ENCODE data around the gene SCUBE1.

DNA sequence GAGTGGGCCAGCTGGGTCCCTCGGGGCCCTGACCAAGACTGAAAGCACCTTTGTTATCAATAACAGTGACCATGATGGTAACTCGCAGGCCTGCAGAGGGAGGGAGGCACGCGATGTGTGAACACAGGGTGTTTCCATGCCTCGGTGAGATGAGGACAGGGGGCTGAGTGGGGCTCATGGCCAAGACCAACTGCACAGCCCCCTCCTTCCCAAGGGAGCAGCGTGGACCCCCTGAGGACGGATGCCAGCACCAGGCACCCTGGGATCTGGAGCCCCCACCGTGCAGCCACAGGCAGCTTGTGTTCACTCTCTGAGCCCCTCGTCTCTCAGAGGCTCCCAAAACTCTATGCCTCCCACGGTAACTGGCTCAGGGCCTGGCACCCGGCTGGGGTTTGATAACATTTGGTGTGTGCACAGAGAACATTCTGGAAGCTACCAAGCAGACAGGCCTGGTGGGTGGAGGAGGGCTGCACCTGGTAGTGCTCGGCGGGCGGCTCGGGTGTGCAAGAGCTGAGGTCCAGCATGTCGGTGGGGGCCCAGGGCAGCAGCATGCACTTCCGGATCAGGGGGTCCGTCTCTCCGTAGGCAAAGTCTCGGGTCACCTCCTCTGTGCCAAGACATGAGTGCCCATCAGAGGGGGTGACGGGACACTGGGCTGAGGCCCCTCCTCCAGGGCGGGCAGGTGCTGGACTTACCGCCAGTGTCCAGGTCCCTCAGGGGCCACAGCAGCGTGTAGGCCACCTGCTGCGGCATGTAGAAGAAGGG, 163.8 kb downstream of the SCUBE1 start:
- TF ChIP-seq, protein P1, sequence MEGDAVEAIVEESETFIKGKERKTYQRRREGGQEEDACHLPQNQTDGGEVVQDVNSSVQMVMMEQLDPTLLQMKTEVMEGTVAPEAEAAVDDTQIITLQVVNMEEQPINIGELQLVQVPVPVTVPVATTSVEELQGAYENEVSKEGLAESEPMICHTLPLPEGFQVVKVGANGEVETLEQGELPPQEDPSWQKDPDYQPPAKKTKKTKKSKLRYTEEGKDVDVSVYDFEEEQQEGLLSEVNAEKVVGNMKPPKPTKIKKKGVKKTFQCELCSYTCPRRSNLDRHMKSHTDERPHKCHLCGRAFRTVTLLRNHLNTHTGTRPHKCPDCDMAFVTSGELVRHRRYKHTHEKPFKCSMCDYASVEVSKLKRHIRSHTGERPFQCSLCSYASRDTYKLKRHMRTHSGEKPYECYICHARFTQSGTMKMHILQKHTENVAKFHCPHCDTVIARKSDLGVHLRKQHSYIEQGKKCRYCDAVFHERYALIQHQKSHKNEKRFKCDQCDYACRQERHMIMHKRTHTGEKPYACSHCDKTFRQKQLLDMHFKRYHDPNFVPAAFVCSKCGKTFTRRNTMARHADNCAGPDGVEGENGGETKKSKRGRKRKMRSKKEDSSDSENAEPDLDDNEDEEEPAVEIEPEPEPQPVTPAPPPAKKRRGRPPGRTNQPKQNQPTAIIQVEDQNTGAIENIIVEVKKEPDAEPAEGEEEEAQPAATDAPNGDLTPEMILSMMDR (conservative IDR thresholded peaks at IDR 0.05; ENCODE audit: low read depth in 2 of 2): no peak
- no peak for TF ChIP-seq JUNB (IDR thresholded peaks at IDR 0.05; ENCODE audit: unreplicated experiment)
- TF ChIP-seq EZH2 (IDR thresholded peaks at IDR 0.05; ENCODE audit: low read depth, unreplicated experiment): no peak
- TF ChIP-seq, protein P2, sequence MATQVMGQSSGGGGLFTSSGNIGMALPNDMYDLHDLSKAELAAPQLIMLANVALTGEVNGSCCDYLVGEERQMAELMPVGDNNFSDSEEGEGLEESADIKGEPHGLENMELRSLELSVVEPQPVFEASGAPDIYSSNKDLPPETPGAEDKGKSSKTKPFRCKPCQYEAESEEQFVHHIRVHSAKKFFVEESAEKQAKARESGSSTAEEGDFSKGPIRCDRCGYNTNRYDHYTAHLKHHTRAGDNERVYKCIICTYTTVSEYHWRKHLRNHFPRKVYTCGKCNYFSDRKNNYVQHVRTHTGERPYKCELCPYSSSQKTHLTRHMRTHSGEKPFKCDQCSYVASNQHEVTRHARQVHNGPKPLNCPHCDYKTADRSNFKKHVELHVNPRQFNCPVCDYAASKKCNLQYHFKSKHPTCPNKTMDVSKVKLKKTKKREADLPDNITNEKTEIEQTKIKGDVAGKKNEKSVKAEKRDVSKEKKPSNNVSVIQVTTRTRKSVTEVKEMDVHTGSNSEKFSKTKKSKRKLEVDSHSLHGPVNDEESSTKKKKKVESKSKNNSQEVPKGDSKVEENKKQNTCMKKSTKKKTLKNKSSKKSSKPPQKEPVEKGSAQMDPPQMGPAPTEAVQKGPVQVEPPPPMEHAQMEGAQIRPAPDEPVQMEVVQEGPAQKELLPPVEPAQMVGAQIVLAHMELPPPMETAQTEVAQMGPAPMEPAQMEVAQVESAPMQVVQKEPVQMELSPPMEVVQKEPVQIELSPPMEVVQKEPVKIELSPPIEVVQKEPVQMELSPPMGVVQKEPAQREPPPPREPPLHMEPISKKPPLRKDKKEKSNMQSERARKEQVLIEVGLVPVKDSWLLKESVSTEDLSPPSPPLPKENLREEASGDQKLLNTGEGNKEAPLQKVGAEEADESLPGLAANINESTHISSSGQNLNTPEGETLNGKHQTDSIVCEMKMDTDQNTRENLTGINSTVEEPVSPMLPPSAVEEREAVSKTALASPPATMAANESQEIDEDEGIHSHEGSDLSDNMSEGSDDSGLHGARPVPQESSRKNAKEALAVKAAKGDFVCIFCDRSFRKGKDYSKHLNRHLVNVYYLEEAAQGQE (IDR thresholded peaks at IDR 0.05; ENCODE audit: unreplicated experiment): no peak
- TF ChIP-seq POLR2AphosphoS5 (IDR thresholded peaks at IDR 0.05; ENCODE audit: low read depth): no peak
- TF ChIP-seq EZH2phosphoT487 (IDR thresholded peaks at IDR 0.05; ENCODE audit: unreplicated experiment): no peak
- TF ChIP-seq ZNF114 (CRISPR knock-in tag; IDR thresholded peaks at IDR 0.05): no peak
- TF ChIP-seq ZNF331 (CRISPR knock-in tag; IDR thresholded peaks at IDR 0.05; ENCODE audit: low read depth): no peak
- TF ChIP-seq NANOG (IDR thresholded peaks at IDR 0.05; ENCODE audit: borderline replicate concordance): no peak
- no peak for TF ChIP-seq CREB1 (CRISPR knock-in tag; IDR thresholded peaks at IDR 0.05; ENCODE audit: low read depth)
- no peak for TF ChIP-seq STAT1 (IDR thresholded peaks at IDR 0.05; ENCODE audit: unreplicated experiment)
- TF ChIP-seq, protein P3, sequence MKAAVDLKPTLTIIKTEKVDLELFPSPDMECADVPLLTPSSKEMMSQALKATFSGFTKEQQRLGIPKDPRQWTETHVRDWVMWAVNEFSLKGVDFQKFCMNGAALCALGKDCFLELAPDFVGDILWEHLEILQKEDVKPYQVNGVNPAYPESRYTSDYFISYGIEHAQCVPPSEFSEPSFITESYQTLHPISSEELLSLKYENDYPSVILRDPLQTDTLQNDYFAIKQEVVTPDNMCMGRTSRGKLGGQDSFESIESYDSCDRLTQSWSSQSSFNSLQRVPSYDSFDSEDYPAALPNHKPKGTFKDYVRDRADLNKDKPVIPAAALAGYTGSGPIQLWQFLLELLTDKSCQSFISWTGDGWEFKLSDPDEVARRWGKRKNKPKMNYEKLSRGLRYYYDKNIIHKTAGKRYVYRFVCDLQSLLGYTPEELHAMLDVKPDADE (IDR thresholded peaks at IDR 0.05): no peak
